Effector memory CD8-positive, alpha-beta T cell (primary cell): ENCODE data around the gene DTNB.
"Not testable (repeated sequence)": the region's sequence is repeated elsewhere in the genome, so short reads cannot be mapped to it uniquely, and the experiment has no call there.

Source experiments
- ATAC-seq: fragments of 150-1000 bp; cut with Tn5 transposase; replicated peaks from 2 replicates; pipeline ENCODE4 v1.10.0; 2021; ENCODE audit warnings: mild to moderate bottlenecking, moderate library complexity
- DNase-seq, 3 experiments: peaks; one replicate each; pipeline ENCODE4 v3.0.0; 2021
- H3K27ac Mint-ChIP-seq, 2 donors: one replicate each; pipeline ENCODE4 v1.8.0; 2022; ENCODE audit warnings: mild to moderate bottlenecking in 2 of 2, mixed read lengths in 2 of 2, moderate library complexity in 2 of 2
- H3K27me3 Mint-ChIP-seq, 2 donors: one replicate each; pipeline ENCODE4 v1.8.0; 2022; ENCODE audit warnings: mixed read lengths in 2 of 2
- H3K36me3 Mint-ChIP-seq: one replicate; pipeline ENCODE4 v1.8.0; 2022; ENCODE audit warnings: mild to moderate bottlenecking, moderate library complexity, mixed read lengths; ENCODE audit not compliant: insufficient read depth
- H3K4me1 Mint-ChIP-seq, 2 donors: one replicate each; pipeline ENCODE4 v1.8.0; 2022; ENCODE audit warnings: low read depth in 2 of 2, mixed read lengths in 2 of 2
- H3K4me3 Mint-ChIP-seq, 2 donors: one replicate each; pipeline ENCODE4 v1.8.0; 2022; ENCODE audit warnings: mild to moderate bottlenecking in 2 of 2, mixed read lengths in 2 of 2, moderate library complexity in 2 of 2
- H3K9me3 Mint-ChIP-seq, 2 donors: one replicate each; pipeline ENCODE4 v1.8.0; 2022; ENCODE audit warnings: mixed read lengths in 2 of 2

Gene DTNB

GRCh38 chr2:25557179-25558036 is 116.0 kb downstream of the DTNB start:
- Mint-ChIP-seq H3K27ac (peak overlapping the region; percentile 13 to 74), H3K4me1 (peaks cover 20 to 21% of the 10 kb centered on the region in 2 donors), H3K27me3 (no peaks in the 10 kb centered on the region), H3K4me3 (no peak overlapping the region), H3K9me3 (no peaks in the 10 kb centered on the region), H3K36me3 (no peaks in the 10 kb centered on the region)
- no peak for ATAC-seq
- DNase-seq, result no peak

GRCh38 chr2:25552318-25552717 is 121.1 kb downstream of the DTNB start:
- H3K27me3 Mint-ChIP-seq, result no peaks in the 10 kb centered on the region

GRCh38 chr2:25551316-25551715 is 122.1 kb downstream of the DTNB start:
- Mint-ChIP-seq H3K4me3 (no peak overlapping the region), H3K27me3 (no peaks in the 10 kb centered on the region), H3K27ac (no peak overlapping the region), H3K9me3 (no peaks in the 10 kb centered on the region), H3K36me3 (no peaks in the 10 kb centered on the region), H3K4me1 (no peaks in the 10 kb centered on the region)
- ATAC-seq (no peak), DNase-seq (no peak)

More at GRCh38 chr2:25552318-25552717, 121.1 kb downstream of the DTNB start:
- Mint-ChIP-seq H3K4me3 (no peak overlapping the region), H3K36me3 (no peaks in the 10 kb centered on the region), H3K4me1 (no peaks in the 10 kb centered on the region), H3K27ac (no peak overlapping the region), H3K9me3 (no peaks in the 10 kb centered on the region)
- no peak for ATAC-seq
- no peak for DNase-seq

GRCh38 chr2:25549571-25549970 is 123.8 kb downstream of the DTNB start:
- ATAC-seq, H3K4me3 Mint-ChIP-seq, DNase-seq, H3K36me3 Mint-ChIP-seq, H3K4me1 Mint-ChIP-seq, H3K27ac Mint-ChIP-seq, H3K9me3 Mint-ChIP-seq, H3K27me3 Mint-ChIP-seq: not testable (repeated sequence)

GRCh38 chr2:25548601-25549000 is 124.8 kb downstream of the DTNB start:
- DNase-seq (no peak), ATAC-seq (no peak)
- H3K4me3 Mint-ChIP-seq, result no peak overlapping the region
- H3K27ac Mint-ChIP-seq, result no peak overlapping the region
- no peaks in the 10 kb centered on the region for H3K36me3 Mint-ChIP-seq
- no peaks in the 10 kb centered on the region for H3K4me1 Mint-ChIP-seq
- H3K27me3 Mint-ChIP-seq, result no peaks in the 10 kb centered on the region
- no peaks in the 10 kb centered on the region for H3K9me3 Mint-ChIP-seq

GRCh38 chr2:25546852-25547251 is 126.5 kb downstream of the DTNB start:
- no peaks in the 10 kb centered on the region for H3K4me1 Mint-ChIP-seq
- H3K27ac Mint-ChIP-seq, result no peak overlapping the region
- no peaks in the 10 kb centered on the region for H3K9me3 Mint-ChIP-seq
- no peaks in the 10 kb centered on the region for H3K36me3 Mint-ChIP-seq
- DNase-seq (no peak), ATAC-seq (no peak)
- H3K4me3 Mint-ChIP-seq, result no peak overlapping the region
- no peaks in the 10 kb centered on the region for H3K27me3 Mint-ChIP-seq

- Mint-ChIP-seq H3K4me1 (no peaks in the 10 kb centered on the region), H3K4me3 (no peak overlapping the region), H3K27me3 (no peaks in the 10 kb centered on the region), H3K9me3 (no peaks in the 10 kb centered on the region), H3K36me3 (no peaks in the 10 kb centered on the region), H3K27ac (no peak overlapping the region)
- DNase-seq, result no peak
- ATAC-seq, result no peak
Observed at GRCh38 chr2:25545899-25546298, 127.5 kb downstream of the DTNB start.

- no peak for ATAC-seq
- Mint-ChIP-seq H3K4me3 (no peak overlapping the region), H3K27ac (no peak overlapping the region), H3K36me3 (peaks cover 3% of the 10 kb centered on the region), H3K4me1 (no peaks in the 10 kb centered on the region), H3K27me3 (no peaks in the 10 kb centered on the region), H3K9me3 (no peaks in the 10 kb centered on the region)
- DNase-seq, result no peak
Observed at GRCh38 chr2:25544445-25544844, 128.9 kb downstream of the DTNB start.

GRCh38 chr2:25543939-25544338 is 129.4 kb downstream of the DTNB start:
- DNase-seq (no peak), ATAC-seq (no peak)
- peaks cover 3% of the 10 kb centered on the region for H3K36me3 Mint-ChIP-seq
- no peaks in the 10 kb centered on the region for H3K27me3 Mint-ChIP-seq
- H3K4me3 Mint-ChIP-seq, result no peak overlapping the region
- H3K9me3 Mint-ChIP-seq, result no peaks in the 10 kb centered on the region
- no peaks in the 10 kb centered on the region for H3K4me1 Mint-ChIP-seq
- no peak overlapping the region for H3K27ac Mint-ChIP-seq

- ATAC-seq (no peak), DNase-seq (no peak)
- Mint-ChIP-seq H3K9me3 (no peaks in the 10 kb centered on the region), H3K4me1 (no peaks in the 10 kb centered on the region), H3K4me3 (no peak overlapping the region), H3K27ac (no peak overlapping the region), H3K36me3 (peaks cover 3% of the 10 kb centered on the region), H3K27me3 (no peaks in the 10 kb centered on the region)
Observed at GRCh38 chr2:25541378-25541777, 132.0 kb downstream of the DTNB start.

GRCh38 chr2:25539136-25539535 is 134.2 kb downstream of the DTNB start:
- ATAC-seq, result no peak
- no peaks in the 10 kb centered on the region for H3K27me3 Mint-ChIP-seq
- no peak overlapping the region for H3K27ac Mint-ChIP-seq

GRCh38 chr2:25537526-25537925 is 135.9 kb downstream of the DTNB start:
- Mint-ChIP-seq H3K4me3 (no peak overlapping the region), H3K9me3 (no peaks in the 10 kb centered on the region), H3K4me1 (no peaks in the 10 kb centered on the region), H3K36me3 (peaks cover 3% of the 10 kb centered on the region), H3K27me3 (no peaks in the 10 kb centered on the region), H3K27ac (no peak overlapping the region)
- no peak for DNase-seq
- ATAC-seq, result no peak

More at GRCh38 chr2:25539136-25539535, 134.2 kb downstream of the DTNB start:
- H3K36me3 Mint-ChIP-seq, result peaks cover 3% of the 10 kb centered on the region
- H3K4me1 Mint-ChIP-seq, result no peaks in the 10 kb centered on the region
- H3K4me3 Mint-ChIP-seq, result no peak overlapping the region
- no peaks in the 10 kb centered on the region for H3K9me3 Mint-ChIP-seq
- no peak for DNase-seq

- not testable (repeated sequence) for H3K9me3 Mint-ChIP-seq, DNase-seq, H3K27me3 Mint-ChIP-seq, H3K36me3 Mint-ChIP-seq, H3K27ac Mint-ChIP-seq, H3K4me3 Mint-ChIP-seq, H3K4me1 Mint-ChIP-seq, ATAC-seq
Observed at GRCh38 chr2:25535411-25536289, 137.7 kb downstream of the DTNB start.

- H3K9me3 Mint-ChIP-seq, H3K27me3 Mint-ChIP-seq, H3K4me3 Mint-ChIP-seq, H3K4me1 Mint-ChIP-seq, DNase-seq, H3K27ac Mint-ChIP-seq, ATAC-seq, H3K36me3 Mint-ChIP-seq: not testable (repeated sequence)
Observed at GRCh38 chr2:25534937-25535336, 138.4 kb downstream of the DTNB start.
